Measurements from ENCODE around the gene MYBBP1A.

Gene MYBBP1A

DNA sequence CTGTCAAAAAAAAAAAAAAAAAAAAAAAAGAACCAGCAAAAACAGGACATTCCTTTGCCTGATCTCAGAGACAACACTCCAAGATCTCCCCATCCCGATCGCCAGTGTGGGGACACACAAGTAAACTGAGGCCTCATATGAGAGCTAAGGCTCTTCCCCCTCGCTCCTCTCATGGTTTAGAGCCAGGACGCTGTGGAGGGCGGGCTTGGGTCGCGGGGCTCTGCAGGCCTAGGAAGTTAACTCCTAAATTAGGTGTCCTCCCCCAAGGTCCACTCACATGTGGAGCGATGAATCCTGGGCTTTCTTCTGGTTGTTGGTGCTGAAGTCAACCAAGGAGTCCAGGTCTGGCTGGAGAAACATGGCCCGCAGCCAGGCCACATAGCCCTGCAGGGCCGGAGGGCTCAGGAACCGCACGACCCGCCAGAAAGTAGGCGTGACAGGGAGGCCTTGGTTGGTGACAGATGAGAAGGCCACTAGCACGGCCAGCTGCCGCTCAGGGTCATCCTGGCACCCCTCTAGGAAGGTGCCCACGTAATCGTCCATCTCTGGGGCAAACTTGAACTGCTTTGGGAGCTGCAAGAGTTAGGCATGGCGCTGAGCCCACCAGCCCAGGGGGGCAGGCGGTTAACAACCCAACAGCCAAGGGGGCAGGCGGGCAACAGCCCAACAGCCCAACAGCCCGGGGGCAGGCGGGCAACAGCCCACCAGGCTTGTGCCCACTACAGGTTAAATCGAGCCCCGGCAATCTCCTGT lies 5.2 kb downstream of the MYBBP1A start:
- no peak for DNase-seq (ENCODE audit: low read depth in 3 of 3)

DNA sequence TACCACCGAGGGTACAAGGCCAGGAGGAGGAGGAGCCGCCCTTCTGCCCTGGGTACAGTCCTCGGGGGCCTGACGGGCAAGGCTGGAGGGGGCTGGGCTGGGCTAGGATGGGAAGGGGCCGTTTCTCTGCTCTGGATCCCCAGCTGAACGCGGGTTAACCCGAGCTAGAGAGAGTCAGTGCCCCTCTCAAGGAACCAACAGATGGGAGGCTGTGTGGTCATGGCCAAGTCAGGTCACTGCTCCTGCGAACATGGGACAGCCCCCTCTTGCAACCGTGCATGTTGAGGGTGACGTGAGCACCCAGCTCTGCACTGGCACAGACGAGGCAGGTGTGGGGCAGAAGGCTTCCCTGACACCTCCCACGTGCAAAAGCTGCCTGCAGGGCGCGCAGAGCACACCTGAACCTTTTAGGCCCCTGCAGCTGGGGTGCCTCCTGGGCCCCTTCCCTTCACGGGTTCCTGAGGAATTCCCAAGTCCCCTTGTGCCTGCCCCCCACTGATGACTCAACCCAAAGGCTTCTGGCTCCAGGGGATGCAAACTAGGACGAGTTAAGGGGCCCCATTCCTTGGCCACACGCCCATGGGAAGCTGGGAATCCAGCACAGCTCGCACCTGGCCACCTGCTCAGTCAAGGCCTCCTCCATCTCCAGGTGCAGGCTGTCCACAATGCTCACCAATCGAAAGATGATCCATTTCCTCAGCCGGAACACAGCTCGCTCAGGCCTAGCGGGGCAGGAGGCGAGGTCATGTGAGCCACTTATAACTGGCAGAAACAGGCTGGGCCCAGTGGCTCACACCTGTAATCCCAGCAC lies 6.3 kb downstream of the MYBBP1A start:
- no peak for DNase-seq (ENCODE audit: low read depth in 3 of 3)

DNA sequence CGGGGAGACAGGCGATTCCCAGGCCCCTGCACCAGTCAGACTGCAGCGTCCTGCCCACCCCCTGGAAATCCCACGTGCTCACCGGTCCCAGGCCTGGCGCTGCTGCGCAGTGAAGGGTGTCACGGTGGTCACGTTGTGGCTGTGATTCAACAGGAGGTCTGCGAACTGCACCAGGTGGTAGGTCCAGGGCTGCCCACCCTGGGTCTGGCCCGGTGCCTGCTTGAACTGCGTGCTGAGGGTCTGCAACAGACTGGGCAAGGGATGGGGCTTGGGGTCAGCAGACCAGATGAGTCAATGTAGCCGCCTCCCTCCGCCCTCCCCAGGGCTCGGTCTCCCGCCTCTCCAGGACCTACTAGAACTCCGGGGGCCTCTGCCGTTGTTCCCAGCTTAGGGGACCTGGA lies 7.1 kb downstream of the MYBBP1A start:
- DNase-seq (ENCODE audit: low read depth in 3 of 3): no peak

DNA sequence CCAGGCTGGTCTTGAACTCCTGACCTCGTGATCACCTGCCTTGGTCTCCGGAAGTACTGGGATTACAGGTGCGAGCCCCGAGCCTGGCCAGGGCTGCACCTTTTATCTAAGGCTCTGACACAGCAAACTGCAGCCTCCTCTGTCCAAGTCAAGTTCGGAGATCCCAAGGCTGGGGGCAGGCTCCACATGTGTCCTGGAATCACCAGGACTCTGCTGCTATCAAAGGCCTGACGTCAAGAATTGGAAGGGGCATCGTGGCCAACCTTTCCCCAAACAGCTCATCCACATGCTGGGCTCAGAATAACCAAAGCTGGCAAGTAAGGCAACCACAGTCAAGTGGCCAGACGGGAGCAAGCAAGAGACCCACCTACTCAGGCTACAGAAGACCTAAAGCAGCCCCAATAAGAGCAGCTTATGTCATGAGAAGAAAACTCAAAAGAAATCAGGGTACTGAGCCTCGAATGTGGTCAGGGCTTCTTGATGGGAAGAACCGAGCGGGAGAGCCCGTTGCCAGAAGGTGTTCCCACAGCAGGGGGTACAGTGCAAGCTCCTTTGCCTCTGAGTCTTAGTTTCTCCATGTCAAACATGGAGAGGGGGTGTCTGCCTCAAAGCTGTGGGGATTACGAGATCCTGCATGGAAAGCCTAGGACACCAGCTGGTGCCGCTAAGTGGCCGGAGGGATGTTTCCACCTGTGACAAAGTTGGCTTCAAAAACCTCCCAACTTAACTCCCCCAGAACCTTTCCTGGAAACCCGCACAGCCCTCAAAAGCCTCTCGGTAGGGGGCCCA lies 7.9 kb downstream of the MYBBP1A start:
- no peak for DNase-seq (ENCODE audit: low read depth in 3 of 3)

DNA sequence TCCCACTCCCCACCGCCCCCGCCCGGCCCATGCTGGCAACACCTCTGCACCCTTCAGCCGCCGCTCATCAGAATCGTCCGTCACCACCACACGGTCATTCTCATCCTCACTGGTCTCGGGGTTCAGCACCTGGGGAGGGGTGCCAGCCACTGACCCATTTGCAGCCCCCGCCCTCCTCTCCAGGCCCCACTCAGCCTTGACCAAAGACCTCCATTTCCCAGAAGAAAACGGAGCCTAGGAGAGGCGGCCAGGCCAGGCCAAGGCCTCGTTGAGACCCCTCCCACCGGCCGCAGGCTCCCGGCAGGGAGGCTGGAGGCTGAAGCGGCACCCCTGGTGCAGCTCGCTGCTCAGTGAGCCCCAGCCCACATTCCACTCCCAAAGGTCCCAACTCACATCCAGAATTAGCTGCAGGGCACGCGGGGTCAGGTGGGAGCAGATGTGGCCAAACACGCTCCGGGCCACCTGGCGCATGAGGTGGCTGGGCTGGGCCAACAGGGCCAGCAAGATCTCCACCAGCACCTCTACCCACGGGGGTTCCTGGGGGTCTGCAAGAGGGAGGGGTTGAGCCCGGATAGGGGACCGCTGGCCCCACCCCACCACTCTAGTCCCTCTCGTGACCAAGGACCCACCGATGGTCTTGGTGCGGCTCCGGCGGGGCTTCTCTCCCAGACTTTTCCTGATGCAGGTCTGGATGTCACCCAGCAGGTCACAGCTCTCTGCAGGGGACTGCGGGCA lies 9.8 kb downstream of the MYBBP1A start:
- DNase-seq (ENCODE audit: low read depth in 3 of 3): no peak

DNA sequence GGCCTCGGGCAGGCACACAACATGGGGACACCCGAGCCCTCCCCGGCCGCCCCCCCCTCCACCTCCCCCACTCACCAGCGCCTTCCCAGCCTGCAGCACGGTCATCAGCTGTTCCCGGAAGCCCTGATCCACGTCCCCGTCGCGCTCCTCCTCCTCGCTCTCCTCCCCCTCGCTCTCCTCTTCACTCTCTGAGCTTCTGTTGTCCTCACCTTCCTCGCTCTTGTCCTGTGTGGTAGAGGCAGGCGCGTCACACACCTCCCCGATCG lies 10.3 kb downstream of the MYBBP1A start:
- DNase-seq (ENCODE audit: low read depth in 3 of 3): no peak

DNA sequence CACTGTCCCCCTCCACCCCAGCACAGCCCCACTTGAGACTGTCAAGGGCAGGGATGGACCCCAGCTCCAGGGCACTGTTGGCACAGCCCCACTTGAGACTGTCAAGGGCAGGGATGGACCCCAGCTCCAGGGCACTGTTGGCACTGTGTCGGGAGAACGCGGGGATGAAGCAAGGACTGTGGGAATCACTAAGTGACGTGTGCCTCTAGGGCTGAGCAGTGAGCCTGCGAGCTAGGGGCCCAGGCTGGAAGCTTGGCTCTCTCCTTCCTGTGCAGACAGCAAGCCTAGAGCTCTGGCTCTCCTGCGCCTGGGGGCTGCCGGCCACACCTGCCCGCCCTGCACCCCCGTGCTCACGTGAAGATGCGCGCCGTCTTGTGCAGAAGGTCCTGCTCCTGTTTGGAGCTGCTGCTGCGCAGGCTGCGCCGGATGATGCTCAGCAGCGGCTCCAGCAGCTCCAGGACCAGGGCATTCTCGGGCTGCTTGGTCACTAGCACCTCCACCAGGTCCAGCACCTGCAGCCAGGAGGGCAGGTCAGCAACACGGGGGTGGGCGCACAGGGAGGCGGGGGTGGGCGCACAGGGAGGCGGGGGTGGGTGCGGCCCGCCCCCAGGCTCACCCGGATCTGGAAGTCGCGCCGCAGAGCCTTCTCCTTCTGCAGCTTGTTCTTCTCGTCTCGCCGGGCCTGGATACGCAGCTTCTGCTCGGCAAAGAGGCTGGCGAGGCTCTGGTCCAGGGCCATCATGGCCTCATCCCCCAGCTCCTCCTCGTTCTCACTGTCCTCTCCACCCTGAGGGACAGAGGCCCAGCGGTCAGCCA lies 10.8 kb downstream of the MYBBP1A start:
- DNase-seq (ENCODE audit: low read depth in 3 of 3): no peak

DNA sequence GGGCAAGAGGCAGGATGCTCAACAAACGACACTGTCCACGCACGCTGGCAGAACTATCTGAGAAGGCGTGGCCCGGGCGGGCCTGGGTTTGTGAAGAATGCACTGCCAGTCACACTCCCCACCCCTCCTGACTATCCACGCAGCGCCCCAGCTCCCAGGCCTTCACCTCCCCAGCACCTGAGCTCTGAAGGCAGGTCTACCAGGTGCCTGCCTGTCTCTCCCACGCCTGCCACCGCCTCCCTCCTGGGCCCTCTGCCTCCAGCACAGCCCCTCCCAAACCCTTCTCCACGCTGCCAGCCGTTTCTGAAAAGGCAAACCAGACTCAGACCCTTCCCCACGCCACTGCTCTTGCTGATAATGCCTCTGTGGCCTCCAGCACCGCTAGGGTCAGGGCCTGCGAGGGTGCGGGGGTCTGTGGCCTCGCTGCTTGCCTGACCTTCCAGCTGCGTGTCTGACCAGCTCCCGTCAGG lies 11.6 kb downstream of the MYBBP1A start:
- DNase-seq (ENCODE audit: low read depth in 3 of 3): no peak

DNA sequence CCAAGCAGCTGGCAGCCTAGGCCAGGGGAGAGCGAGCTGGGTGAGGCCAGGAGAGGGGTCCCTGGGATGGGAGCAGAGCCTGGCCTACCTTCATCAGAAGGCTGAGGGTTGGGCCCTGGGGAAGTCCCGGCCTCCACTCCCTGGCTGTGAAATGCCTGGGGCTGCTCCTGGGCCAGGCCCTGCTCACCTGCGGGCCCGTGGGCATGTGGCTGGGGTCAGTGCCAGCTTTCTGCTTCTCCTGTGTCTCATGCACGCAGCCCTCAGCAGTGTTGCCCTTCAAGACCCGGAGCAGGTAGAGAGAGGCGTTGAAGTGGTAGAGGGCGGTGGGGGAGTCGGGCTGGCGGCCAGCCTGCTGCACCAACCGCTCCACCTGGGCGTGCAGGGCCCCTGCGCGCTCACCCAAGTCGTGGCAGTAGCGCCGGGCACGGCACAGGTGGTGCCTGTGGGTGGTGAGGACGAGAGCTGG lies 12.4 kb downstream of the MYBBP1A start:
- DNase-seq (ENCODE audit: low read depth in 3 of 3): no peak

DNA sequence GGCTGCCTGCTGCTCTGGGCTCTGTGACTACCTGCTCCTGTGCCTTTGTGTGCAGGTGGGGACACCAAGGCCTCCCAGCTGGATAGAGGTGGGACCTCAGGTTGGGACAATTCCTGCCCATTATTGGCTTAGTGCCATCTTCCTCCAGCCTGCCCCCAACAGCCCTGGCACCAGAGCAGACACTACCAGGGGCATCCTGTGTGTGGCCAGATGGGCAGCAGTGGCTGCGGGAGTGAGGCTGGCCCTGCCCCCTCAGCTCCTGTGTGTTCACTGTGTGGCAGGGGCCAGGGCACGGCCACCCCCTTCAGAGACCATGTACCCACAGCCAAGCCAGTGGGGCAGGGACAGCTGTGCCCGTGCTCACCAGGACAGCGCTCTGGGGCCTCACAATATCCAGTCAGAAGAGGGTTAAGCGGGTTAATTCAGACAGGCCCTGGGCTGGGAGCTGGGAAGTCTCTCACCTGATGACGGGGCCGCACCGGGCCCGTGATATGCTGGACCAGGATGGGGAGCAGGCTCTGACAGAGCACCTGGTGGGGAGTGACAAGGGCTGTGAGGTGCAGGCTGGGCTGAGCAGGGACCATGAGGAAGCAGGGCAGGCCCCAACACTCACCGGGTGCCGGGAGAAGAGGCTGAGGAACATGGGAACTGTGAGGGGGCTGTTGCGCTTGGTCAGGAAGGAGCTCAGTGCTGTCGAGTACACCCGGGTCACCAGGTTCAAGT lies 13.0 kb downstream of the MYBBP1A start:
- DNase-seq (ENCODE audit: low read depth in 3 of 3): no peak

DNA sequence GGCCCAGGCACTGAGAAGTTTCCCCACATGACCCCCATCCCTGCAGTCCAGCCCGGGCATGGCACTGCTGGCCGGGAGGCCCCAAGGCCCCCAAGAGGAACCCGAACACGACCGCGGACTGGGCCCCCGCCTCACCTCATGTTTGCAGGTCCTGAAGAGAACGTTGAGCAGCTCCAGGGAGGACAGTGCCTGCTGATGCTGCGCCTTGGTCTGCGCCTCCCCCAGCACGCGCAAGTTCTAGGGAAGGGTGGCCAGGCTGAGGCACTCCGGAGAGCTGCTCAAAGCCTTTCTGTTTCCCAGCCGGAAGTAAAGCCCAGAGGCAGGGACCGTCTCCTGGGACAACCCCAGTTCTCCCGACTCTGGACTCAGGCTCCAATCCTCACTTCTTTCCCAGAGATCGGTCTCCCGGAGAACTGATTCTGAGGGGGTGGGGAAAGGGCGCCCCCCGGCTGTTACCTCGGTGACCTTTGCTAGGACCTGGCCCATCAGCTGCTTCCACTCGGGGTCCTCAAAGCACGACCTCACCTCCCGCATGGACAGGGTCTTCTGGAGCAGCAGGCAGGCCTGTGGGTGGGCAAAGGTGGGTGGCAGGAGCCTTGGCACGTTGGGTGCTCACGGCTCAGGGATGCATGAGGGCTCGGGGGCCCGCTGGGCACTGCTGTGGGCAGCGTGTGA lies 13.7 kb downstream of the MYBBP1A start:
- no peak for DNase-seq (ENCODE audit: low read depth in 3 of 3)

DNA sequence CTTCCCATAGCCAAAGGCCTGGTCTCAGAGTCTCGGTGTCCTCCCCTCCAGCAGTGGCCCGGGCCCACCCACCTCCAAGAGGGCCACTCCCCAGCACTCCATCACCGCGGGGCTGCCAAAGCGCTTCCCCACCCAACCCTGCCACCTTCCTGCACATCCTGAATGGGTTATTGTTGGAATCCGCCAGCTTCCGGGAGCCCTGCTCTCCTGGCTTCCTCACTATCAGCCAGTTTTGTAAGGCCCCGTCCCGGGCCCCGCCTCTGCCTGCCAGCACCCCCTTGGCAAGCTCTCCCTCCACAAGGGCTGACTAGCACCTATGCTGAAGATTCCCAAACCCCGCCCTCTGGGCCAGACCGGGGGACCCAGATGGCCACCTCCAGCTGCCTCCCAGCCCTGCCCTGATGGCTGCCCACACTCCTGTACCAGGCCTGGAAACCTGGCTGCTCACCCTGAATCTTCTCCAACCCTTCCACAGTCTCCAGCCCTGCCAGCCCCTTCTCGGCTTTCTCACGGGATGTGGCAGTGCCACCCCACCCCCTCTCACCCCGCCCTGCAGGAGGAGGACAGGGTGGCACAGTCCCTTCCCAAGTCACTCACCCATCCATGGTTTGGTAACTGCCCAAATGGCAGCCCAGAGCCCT lies 14.4 kb downstream of the MYBBP1A start:
- no peak for DNase-seq (ENCODE audit: low read depth in 3 of 3)

DNA sequence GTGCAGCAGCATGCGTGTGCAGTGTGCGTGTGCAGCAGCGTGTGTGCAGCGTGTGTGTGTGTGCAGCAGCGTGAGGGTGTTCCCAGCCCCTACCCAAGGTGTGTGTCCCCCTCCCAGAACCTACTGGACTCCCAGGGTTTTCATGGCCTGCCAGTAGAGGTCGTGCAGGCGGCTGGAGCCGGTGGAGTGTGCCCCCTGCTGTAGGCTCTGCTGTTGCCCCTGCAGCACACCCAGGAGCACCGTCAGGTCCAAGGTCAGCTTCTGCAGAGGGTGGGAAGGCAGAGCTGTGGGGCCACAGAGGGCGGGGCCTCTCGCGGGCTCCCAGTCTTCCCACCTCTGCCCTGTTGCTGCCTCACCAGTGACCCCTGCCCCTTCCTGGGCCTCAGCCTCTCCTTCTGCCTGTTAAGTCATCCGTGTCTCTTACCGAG lies 14.9 kb downstream of the MYBBP1A start:
- no peak for DNase-seq (ENCODE audit: low read depth in 3 of 3)

DNA sequence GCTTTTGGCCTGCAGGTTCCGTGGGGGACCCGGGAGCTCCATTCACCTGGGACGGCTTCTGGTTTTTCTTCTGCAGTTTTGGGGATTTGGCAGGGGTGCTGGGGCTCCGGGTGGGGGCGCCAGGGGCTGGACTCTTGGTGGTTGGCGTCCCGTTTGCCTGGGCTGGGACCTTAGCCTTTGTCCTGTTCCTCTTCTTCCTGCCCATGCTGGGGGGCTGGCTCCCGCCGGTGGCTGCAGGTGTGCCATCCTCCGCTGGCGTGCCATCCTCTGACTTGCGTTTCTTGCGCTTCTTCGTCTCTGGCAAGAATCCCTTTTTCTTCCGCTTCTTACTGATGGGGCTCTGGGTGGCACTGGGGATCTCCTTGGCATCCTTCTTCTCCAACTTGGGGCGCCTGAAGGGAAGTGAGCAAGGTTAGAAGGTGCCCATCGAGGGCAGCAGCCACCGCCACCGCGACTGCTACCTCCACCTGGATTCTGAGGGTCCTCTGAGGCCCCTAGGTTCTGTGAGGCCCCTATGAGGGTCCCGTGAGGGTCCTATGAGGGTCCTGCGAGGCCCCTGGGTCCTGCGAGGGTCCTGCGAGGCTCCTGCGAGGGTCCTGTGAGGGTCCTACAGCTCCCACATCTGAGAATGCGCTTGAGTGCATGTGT lies 15.5 kb downstream of the MYBBP1A start:
- no peak for DNase-seq (ENCODE audit: low read depth in 3 of 3)

DNA sequence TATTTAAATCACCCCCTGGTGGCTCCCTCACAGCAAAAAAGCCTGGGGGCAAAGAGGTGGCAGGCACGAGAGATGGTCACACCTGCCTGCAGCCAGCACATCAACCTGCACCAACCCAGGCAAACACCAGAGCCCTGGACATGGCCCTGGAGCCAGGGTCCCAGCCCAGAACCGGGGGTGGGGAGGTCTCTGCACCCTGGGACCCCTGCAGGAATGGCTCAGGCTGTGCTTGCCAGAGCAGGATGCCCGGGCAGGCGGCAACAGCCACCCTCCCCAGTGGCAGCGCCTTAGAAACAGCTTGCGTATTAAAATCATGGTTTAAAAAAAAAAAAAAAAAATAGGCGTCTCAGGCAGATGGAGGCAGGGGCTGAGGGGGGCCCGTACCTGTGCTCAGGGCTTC lies 16.2 kb downstream of the MYBBP1A start:
- DNase-seq (ENCODE audit: low read depth in 3 of 3): no peak

DNA sequence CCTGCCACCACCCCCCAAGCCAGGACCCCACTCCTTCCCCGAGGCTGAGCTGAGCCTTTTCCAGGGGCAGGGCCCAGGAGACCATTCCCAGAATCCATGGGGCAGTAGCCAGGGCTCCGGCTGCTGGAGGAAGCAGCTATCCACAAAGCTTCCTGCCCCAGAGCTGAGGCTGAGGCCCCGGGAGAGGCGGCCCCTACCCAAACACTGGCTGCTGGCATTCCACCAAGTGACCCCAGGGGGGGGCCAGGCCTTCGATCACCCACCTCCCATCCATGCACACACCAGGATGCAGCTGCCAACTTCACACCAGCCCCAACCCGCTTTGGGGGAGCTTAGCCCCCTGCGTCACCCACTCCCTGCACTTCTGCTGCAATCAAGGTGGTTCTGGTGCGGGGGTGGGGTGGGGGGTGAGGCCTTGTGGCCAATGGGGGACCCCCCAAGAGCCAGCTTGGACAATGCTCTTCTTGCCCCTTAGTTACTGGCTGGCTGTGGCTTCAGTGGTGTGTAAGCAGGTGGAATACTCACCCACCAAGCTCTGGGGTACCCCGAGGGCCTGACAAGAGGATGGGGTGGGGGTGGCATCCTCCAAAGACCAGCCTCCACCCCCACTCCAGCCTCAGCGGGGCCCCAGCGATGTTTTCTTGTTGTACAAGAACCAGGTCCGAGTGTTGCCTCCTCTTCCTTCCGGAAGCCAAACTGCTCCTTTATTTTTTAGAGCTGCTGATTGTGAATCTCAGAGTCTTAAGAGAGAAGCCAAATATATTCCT lies 16.8 kb downstream of the MYBBP1A start:
- DNase-seq (ENCODE audit: low read depth in 3 of 3): no peak

DNA sequence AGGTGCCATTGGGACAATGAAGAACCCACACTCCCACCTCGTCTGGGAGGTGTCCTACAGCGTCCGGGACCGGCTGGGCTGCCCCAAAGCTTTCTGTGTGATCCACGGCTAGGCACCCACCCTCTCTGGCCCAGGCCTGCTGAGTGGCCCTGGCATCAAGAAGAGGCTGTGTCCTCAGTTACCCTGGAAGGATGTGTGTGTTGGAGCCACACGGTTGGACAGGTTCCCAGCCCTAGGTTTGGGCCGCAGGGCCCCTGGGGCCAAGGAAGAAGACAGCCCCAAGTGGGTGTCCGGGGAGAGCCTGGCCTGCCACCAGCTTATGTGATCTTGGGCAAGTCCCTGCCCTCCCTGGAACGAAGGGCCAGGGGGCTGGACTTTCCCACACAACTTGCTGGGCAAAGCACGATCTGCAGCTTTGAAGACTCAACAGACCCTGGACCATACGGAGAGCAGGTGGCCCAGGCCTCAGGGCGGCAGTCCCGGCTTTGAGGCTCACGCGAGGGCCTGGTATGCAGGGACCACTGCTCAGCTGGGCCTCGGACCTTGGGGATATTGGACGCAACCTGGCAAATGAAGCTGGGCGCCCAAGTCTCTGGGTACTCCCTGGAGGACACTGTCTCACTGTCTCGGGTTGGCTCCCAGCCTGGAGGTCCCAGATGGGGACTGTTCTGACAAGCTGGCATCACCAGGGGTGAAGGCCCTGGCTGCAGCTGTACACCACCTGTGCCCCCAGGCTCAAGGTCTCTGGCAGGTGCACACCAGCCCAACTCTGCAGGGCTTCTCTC lies 17.5 kb downstream of the MYBBP1A start:
- no peak for DNase-seq (ENCODE audit: low read depth in 3 of 3)

All from stimulated activated CD4-positive, alpha-beta T cell treated with anti-CD3 and anti-CD28 coated beads, TNF-alpha, amount 100 ng/mL, for 4 hours (primary cell).